Hematopoietic multipotent progenitor cell treated with erythropoietin and hydrocortisone succinate and interleukin-3 and kit ligand, for 15 days (in vitro differentiated cells): ENCODE results near the gene DCP2.

ENCODE experiments used
- DNase-seq: peaks from one replicate; pipeline ENCODE4 v3.0.0-alpha.2; 2015; ENCODE audit warnings: low spot score

DCP2 gene

DNA sequence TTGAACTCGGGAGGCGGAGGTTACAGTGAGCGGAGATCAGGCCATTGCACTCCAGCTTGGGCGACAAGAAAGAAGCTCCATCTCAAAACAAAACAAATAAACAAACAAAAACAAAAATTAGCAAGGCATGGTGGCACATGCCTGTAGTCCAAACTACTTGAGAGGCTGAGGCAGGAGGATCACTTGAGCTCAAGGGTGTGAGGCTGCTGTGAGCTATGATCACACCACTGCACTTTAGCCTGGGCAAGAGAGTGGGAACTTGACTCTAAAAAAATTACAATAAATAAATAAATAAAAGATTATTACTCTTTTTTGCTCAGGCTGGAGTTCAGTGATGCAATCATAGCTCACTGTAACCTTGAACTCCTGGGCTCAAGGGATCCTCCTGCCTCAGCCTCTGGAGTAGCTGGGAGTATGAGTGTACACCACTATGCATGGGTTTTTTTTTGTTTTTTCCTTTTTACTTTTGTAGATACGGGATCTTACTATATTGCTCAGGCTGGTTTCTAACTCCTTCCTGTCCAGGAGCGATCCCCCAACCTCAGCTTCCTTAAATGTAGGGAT lies 9.0 kb upstream of the DCP2 start:
- no peak for DNase-seq

DNA sequence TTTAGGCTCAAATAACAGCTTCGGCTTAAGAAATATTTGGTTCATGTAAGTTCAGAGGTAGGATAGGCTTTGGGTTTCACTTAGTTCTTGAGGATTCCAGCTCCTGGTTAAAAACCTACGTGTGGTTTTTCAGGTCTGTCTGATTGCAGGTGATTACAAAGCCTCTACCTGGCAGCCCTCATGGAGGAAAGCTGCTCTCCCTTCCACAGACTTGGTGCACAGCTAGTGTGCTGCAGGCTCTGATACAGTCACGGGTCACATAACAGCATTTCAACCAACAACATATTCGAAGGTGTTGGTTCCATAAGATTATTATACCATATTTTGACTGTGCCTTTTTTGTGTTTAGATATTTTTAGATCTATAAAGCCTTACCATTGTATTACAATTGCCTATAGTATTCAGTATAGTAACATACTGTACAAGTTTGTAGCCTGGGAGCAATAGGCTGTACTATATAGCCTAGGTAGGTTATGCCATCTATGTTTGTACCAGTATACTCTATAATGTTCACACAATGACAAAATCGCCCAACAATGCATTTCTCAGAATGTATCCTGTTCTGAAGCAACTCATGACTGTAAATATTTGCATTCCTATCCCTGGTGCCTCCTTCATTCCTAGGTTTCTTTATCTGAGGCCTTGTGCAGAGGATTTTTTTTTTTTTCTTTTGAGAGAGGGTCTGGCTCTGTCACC lies 8.0 kb upstream of the DCP2 start:
- no peak for DNase-seq

DNA sequence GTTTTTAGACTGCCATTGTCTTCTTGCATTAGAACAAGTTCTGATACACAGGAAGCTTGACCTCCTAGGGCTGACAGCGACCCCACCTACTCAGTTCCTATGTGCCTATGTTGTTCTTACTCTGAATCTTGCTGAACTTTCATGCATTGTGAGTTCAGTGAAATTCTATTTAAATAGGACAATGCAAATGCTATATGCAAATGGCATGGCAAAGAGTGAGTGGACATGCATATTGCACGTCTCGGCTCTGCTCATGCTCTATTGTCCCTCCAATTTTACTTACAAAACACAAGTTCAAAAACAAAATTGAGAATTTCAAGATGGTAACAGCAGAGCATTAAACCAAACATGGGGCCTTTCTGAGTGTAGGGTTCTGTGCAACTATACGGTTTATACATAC lies 5.3 kb upstream of the DCP2 start:
- DNase-seq = no peak

- no peak for DNase-seq
Measured at GRCh38 chr5:112973036-112973435, 3.6 kb upstream of the DCP2 start.

- no peak for DNase-seq
Measured at GRCh38 chr5:112973904-112974303, 2.7 kb upstream of the DCP2 start.

DNA sequence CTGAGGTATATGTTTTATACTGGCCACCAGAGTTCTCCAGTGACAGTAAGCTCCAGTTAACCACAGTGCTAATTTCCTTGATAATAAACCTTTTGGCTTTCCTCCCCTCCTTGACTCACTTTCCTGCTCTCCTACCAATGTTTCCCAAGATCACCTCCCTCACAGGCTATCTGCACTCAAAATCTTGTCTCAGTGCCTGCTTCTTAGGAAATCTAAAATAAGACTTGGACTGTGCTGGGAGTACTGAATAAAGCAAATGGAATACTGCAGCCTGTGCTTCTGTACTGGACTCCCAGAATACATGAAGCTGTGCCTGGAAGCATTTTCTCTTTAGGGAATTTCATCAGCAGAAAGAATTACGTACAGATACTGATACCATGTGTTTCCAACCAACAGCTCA lies 1.7 kb upstream of the DCP2 start:
- no peak for DNase-seq

- DNase-seq = no peak
Measured at GRCh38 chr5:112975721-112976431, 722 bp upstream of the DCP2 start.

DNA sequence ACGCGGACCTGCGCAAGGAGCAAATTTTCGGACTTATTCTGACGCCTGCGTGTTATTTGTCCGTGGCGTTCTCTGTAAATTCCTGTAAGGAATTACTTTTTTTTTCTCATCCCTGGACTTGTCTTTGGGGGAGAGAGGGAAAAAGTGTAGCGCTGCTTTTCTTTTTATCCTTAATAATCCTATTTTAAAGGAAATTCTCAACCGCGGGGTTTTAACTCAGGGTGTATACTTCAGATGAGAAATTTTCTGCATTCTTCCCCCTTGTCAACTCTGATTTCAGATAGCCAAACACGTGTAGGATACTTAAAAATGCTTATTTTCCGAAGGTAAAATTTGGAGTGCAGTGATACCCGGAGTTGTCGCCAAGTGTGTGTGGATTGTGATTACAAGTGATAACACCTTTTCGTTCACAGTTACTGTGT lies 853 bp downstream of the DCP2 start:
- DNase-seq = peak; percentile 35

- DNase-seq = peak; percentile 13
Measured at GRCh38 chr5:112978836-112979235, 2.2 kb downstream of the DCP2 start.

DNA sequence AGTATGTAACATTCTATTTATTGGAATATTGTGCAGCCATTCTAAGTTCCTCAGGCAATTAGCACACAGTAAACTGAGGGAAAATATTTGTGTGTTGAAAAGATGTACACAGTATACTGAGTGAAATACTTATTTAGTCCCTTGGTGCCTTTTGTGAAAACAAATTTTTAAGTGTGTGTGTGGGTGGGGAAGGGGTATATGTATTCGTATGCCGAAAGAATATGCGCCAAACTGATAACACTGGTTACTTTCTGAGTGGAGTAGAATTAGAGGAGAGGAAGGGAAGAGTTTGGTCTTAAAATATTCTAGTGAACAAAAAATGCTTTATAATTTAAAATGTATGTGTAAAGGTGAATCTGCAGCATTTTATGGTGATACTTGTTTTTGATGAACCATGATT lies 3.1 kb downstream of the DCP2 start:
- peak; percentile 44 for DNase-seq

DNA sequence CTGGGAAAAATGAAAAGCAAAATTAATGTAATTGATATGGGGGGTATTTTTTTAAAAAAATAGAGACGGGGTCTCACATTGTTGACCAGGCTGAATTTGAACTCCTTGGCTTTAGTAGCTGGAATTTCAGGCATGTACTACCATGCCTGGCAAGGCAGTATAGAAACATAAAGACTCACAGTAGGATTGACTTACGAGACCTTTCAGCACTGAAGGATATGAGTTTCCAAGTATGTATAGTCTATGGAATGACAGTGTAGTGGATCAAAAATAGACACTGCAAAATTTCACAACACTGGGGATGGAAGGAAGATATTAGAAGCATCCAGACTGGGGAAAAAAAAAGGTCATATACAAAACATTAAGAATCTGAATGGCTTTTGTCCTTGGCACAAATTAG lies 6.8 kb downstream of the DCP2 start:
- DNase-seq = no peak

- DNase-seq = no peak
Measured at GRCh38 chr5:112986224-112986623, 9.6 kb downstream of the DCP2 start.

GRCh38 chr5:112995764-112996618 lies 19.4 kb downstream of the DCP2 start:
- peak; percentile 79 for DNase-seq

- DNase-seq = no peak
Measured at GRCh38 chr5:112996830-112997374, 20.3 kb downstream of the DCP2 start.

DNA sequence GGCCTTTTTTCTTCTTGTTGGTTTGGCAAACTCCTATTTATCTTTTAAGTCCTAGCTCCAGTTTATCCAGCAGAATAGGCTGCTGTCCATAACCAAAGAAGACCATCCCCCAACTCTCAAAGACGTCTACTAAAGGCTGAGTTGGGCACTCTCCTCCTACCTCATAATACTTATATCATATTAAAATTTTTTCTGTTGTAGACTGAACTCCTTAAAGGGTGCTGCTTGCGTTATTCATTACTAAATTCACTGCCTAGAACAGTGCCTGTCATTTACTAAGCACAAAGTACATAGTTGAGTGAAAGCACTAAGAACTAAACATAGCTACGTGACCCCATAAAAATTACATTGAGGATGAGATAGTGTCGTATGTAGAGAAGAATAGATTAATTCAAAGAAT lies 21.7 kb downstream of the DCP2 start:
- DNase-seq = no peak

DNA sequence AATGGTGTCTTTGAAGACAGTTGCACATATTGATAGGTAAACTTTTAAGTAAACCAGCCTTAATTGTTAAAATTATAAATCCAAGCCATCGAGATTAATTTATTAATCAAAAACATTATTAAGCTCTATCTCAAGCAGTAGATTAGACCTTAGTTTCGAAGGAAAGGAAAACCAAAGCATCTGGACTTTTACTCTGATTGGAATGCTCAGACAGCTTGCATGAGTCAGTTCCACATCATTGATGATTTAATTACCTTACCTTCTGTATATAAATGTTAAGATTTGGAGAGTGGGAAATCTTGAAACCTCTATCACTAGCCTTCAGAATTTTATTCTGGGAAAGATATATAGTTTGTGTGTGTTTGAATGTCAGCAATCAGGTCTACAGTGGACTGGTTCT lies 23.9 kb downstream of the DCP2 start:
- no peak for DNase-seq

GRCh38 chr5:113002423-113002822 lies 25.8 kb downstream of the DCP2 start:
- no peak for DNase-seq

DNA sequence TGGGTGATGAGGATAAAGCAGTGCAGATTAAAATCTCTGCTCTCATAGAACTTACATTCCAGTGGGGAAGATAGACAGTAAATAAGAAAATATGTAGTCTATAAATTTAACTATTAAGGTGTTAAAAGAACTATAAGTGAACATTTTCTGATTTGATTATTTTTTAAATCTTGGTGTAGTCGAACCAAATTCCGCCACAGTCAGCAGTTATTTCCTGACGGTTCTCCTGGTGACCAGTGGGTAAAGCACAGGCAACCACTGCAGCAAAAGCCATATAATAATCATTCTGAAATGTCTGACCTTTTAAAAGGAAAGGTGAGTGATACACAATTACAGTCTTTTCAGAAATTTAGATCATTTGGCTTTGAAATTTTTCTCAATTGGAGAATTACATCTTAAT lies 27.2 kb downstream of the DCP2 start:
- no peak for DNase-seq

DNA sequence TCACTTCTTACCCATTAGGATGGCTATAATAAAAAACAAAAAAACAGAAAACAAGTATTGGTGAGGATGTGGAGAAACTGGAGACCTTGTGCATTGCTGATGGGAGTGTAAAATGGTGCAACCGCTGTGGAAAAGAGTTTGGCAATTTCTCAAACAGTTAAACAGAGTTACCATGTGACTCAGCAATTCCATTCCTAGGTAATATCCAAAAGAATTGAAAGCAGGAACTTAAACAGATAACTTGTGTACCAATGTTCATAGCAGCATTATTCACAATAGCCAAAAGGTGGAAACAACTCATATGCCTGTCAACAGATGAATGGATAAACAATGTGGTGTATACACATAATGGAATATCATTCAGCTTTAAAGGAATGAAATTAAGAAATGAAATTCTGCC lies 28.9 kb downstream of the DCP2 start:
- no peak for DNase-seq

GRCh38 chr5:113017881-113018635 lies 41.5 kb downstream of the DCP2 start:
- no peak for DNase-seq

GRCh38 chr5:113020461-113021273 lies 44.1 kb downstream of the DCP2 start:
- DNase-seq = no peak
